Neural cell (in vitro differentiated cells): ENCODE data around the gene SMARCAD1.

ENCODE experiments used
- CTCF ChIP-seq: fragments of 450-650 bp; IDR thresholded peaks from 2 replicates; pipeline ENCODE4 v1.5.1; 2014; ENCODE audit warnings: antibody characterized with exemption, mild to moderate bottlenecking, moderate library complexity; ENCODE audit not compliant: poor library complexity, severe bottlenecking
- EP300 ChIP-seq: fragments of 450-650 bp; conservative IDR thresholded peaks from 2 replicates; pipeline ENCODE4 v1.6.1; 2014; ENCODE audit warnings: antibody characterized with exemption, mild to moderate bottlenecking, moderate library complexity; ENCODE audit not compliant: poor library complexity, severe bottlenecking
- EZH2 ChIP-seq: fragments of 200-600, 300-800 bp; shearing (Covaris generic), sonication (generic); IDR thresholded peaks from 2 replicates; pipeline ENCODE4 v1.6.1; 2014; ENCODE audit warnings: antibody characterized with exemption, low read length, borderline replicate concordance, mild to moderate bottlenecking; ENCODE audit not compliant: insufficient read depth, poor library complexity, severe bottlenecking
- MXI1 ChIP-seq: fragments of 450-650 bp; conservative IDR thresholded peaks from 2 replicates; pipeline ENCODE4 v1.6.1; 2014; ENCODE audit warnings: antibody characterized with exemption, mild to moderate bottlenecking; ENCODE audit not compliant: poor library complexity, severe bottlenecking
- POLR2AphosphoS5 ChIP-seq: IDR thresholded peaks from 2 replicates; pipeline ENCODE4 v1.6.1; 2012
- RAD21 ChIP-seq: fragments of 450-650 bp; conservative IDR thresholded peaks from 2 replicates; pipeline ENCODE4 v1.6.1; 2014; ENCODE audit warnings: antibody characterized with exemption, mild to moderate bottlenecking, moderate library complexity
- SMC3 ChIP-seq: fragments of 450-650 bp; conservative IDR thresholded peaks from 2 replicates; pipeline ENCODE4 v1.6.1; 2014; ENCODE audit warnings: antibody characterized with exemption, mild to moderate bottlenecking, moderate library complexity; ENCODE audit not compliant: poor library complexity

- TF ChIP-seq CTCF (no peak), RAD21 (no peak), SMC3 (no peak), EP300 (no peak), MXI1 (no peak), POLR2AphosphoS5 (no peak), EZH2 (no peak)
Measured at GRCh38 chr4:94208266-94208665, 601 bp downstream of the SMARCAD1 start.
